Vagina (tissue), 2 donors: Measurements from ENCODE around the gene MTNR1B.

ENCODE experiments used
- POLR2A ChIP-seq, 2 donors: fragments of 450-650 bp; IDR thresholded peaks; one replicate each; pipeline ENCODE4 v1.6.1; 2017; ENCODE audit warnings: antibody characterized with exemption in 2 of 2, mild to moderate bottlenecking in 2 of 2, moderate library complexity in 2 of 2
- POLR2AphosphoS5 ChIP-seq, 2 donors: sonication (generic); formaldehyde crosslinking; IDR thresholded peaks; one replicate each; pipeline ENCODE4 v1.9.0; 2017; ENCODE audit warnings: antibody characterized with exemption in 2 of 2, mild to moderate bottlenecking in 2 of 2, low read depth in 1 of 2; ENCODE audit not compliant: insufficient read depth in 1 of 2
- TF ChIP-seq, protein P1 (sequence below), 3 experiments: fragments of 450-650 bp in 2 of 3; fragments of 200-600 bp in 1 of 3; sonication (generic) in 1 of 3; IDR thresholded peaks; one replicate each; pipeline ENCODE4 v1.5.1; 2017 to 2019; ENCODE audit warnings: antibody characterized with exemption in 3 of 3, mild to moderate bottlenecking in 2 of 3, moderate library complexity in 2 of 3

DNA sequence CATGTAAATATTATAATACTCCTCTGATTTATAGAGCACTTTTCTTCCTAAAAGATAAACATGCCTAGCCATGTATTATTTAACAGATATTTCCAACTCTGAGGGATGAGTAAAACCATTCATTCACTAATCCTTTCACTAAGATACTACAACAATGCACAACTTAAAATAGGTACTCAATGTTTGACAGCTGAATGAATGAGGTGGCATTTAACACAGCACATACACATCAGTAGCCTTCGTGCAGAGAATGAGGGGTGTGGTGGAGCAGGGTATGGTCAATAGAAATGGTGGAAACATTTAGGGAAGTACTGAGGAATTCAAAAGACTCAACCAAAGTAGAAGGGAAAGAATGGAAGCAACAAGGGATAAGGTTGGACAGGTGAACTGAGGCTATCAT lies 46.7 kb upstream of the MTNR1B start:
- TF ChIP-seq, protein P1, sequence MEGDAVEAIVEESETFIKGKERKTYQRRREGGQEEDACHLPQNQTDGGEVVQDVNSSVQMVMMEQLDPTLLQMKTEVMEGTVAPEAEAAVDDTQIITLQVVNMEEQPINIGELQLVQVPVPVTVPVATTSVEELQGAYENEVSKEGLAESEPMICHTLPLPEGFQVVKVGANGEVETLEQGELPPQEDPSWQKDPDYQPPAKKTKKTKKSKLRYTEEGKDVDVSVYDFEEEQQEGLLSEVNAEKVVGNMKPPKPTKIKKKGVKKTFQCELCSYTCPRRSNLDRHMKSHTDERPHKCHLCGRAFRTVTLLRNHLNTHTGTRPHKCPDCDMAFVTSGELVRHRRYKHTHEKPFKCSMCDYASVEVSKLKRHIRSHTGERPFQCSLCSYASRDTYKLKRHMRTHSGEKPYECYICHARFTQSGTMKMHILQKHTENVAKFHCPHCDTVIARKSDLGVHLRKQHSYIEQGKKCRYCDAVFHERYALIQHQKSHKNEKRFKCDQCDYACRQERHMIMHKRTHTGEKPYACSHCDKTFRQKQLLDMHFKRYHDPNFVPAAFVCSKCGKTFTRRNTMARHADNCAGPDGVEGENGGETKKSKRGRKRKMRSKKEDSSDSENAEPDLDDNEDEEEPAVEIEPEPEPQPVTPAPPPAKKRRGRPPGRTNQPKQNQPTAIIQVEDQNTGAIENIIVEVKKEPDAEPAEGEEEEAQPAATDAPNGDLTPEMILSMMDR (IDR thresholded peaks at IDR 0.05), result no peak
- TF ChIP-seq POLR2AphosphoS5 (IDR thresholded peaks at IDR 0.05; ENCODE audit: insufficient read depth in 1 of 2, low read depth in 1 of 2) (no peak), POLR2A (IDR thresholded peaks at IDR 0.05) (no peak)
